Activated effector memory CD4-positive, alpha-beta T cell treated with anti-CD3 and anti-CD28 coated beads, Interleukin-2, amount 50 U/mL, for 16 hours (primary cell): ENCODE measurements around the gene ARHGEF16.

ENCODE experiments used
- DNase-seq: peaks from one replicate; pipeline ENCODE4 v3.0.0-alpha.2; 2020

ARHGEF16 gene

GRCh38 chr1:3453891-3454810 is at the start of gene ARHGEF16:
TSS of gene ARHGEF16 (plus strand) at chr1:3454665. CDS start at chr1:3463085, 8,420 bp downstream.
- DNase-seq, result peak; percentile 74

GRCh38 chr1:3404801-3405200 is 49.7 kb upstream of the ARHGEF16 start:
- DNase-seq, result no peak

- no peak for DNase-seq
These were observed 49.0 kb upstream of the ARHGEF16 start for GRCh38 chr1:3405491-3405890.

GRCh38 chr1:3405974-3406867 is 48.2 kb upstream of the ARHGEF16 start:
- DNase-seq, result no peak

GRCh38 chr1:3407021-3407420 is 47.4 kb upstream of the ARHGEF16 start:
- no peak for DNase-seq

GRCh38 chr1:3408751-3409266 is 45.7 kb upstream of the ARHGEF16 start:
- DNase-seq, result no peak

GRCh38 chr1:3409366-3410141 is 44.9 kb upstream of the ARHGEF16 start:
- no peak for DNase-seq

GRCh38 chr1:3410142-3410925 is 44.1 kb upstream of the ARHGEF16 start:
- DNase-seq, result no peak

- no peak for DNase-seq
These were observed 42.7 kb upstream of the ARHGEF16 start for GRCh38 chr1:3411806-3412205.

- no peak for DNase-seq
These were observed 42.1 kb upstream of the ARHGEF16 start for GRCh38 chr1:3412376-3412775.

GRCh38 chr1:3413975-3414710 is 40.3 kb upstream of the ARHGEF16 start:
- DNase-seq, result no peak

GRCh38 chr1:3415260-3416090 is 39.0 kb upstream of the ARHGEF16 start:
- DNase-seq, result no peak

GRCh38 chr1:3417082-3417739 is 37.3 kb upstream of the ARHGEF16 start:
- no peak for DNase-seq

- no peak for DNase-seq
These were observed 36.5 kb upstream of the ARHGEF16 start for GRCh38 chr1:3417934-3418333.

GRCh38 chr1:3418600-3418999 is 35.9 kb upstream of the ARHGEF16 start:
- DNase-seq, result no peak

GRCh38 chr1:3419415-3420204 is 34.9 kb upstream of the ARHGEF16 start:
- no peak for DNase-seq

- no peak for DNase-seq
These were observed 34.1 kb upstream of the ARHGEF16 start for GRCh38 chr1:3420218-3420951.

GRCh38 chr1:3422638-3423037 is 31.8 kb upstream of the ARHGEF16 start:
- no peak for DNase-seq
